KOPT-K1 (cell line): ENCODE measurements around the gene HIC1.
A peak's percentile ranks its signal among the peaks of the same experiment; 100 is the strongest.

ENCODE experiments used
- H3K27ac ChIP-seq: fragments of 200-600 bp; sonication (generic); 2 replicates; pipeline ENCODE4 v1.5.1; 2016; ENCODE audit warnings: antibody characterized with exemption, mild to moderate bottlenecking, low read depth, low read length; ENCODE audit not compliant: poor library complexity, severe bottlenecking
- H3K36me3 ChIP-seq: fragments of 200-600 bp; sonication (generic); 2 replicates; pipeline ENCODE4 v1.5.1; 2017; ENCODE audit warnings: antibody characterized with exemption, mild to moderate bottlenecking, low read length, moderate library complexity; ENCODE audit not compliant: insufficient read depth
- H3K9me3 ChIP-seq: fragments of 200-600 bp; sonication (generic); 2 replicates; pipeline ENCODE4 v1.5.1; 2017; ENCODE audit warnings: antibody characterized with exemption, low read length, mild to moderate bottlenecking; ENCODE audit not compliant: insufficient read depth, poor library complexity, severe bottlenecking

HIC1 gene

GRCh38 chr17:2060385-2060658, 5.4 kb downstream of the HIC1 start:
- Histone ChIP-seq H3K9me3 (no peaks in the 10 kb centered on the region), H3K36me3 (peaks cover 57% of the 10 kb centered on the region), H3K27ac (no peak overlapping the region)

DNA sequence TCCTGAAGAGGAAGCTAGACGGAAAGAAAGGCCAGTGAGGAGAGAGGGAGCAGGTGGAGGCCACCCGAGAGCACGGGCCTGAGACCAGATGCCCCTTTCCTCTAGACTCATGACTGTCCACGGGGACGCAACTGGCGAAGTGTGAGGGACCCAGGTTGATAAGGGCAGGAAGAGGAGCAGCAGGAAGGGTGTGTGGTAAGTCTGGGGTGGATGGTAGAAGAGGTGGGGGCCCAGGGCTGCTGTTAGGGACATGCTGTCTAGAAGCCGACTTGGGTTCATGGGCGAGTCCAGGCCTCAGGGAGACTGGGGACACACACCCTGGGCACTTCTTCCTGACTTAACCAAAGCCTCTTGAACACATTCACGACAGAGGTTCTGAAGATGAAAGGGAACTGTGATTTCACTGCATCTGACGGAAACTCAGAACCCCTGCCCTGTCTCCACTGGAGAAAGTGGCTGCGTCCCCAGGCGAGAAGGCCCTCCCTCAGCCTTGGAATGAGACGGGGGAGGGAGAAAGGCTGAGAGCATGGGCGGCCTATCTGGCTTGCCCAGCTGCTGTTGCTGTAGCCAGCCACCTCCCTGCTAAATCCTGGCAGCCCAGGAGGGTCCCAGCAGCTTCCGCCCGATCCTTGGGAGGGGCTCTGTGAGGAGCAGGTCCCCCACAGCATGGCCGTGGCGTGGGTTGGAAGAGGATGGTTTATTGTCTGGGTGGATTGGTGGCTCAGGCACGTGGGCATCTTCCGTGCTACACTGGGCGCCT, 6.0 kb downstream of the HIC1 start:
- Histone ChIP-seq H3K9me3 (no peaks in the 10 kb centered on the region), H3K27ac (no peak overlapping the region), H3K36me3 (peaks cover 62% of the 10 kb centered on the region)

DNA sequence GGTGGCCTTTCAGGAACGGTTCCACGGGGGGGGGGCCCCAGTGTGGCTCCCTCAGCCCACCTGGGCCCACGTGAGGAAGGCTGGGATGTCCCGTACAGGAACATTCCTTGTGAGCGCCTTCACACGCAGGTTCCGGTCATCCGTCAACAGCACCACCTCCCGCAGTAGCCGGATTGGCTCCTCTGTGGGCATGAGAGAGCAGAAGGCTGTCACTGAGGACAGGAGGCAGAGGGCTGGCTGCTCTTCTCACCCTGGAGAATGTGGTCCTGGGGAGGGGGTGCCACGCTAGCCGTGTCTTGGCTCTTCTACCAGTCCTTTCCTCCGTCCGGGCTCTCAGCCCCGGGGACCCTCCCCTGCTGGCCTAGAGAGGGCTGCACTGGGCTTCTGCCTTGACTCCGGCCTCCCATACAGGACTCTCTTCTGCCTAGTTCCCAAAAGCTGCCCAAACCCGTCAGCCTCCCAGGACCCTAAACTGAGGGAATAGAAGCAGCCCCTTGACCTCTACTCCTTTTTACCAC, 6.6 kb downstream of the HIC1 start:
- peaks cover 68% of the 10 kb centered on the region for H3K36me3 ChIP-seq
- no peak overlapping the region for H3K27ac ChIP-seq
- H3K9me3 ChIP-seq = no peaks in the 10 kb centered on the region

DNA sequence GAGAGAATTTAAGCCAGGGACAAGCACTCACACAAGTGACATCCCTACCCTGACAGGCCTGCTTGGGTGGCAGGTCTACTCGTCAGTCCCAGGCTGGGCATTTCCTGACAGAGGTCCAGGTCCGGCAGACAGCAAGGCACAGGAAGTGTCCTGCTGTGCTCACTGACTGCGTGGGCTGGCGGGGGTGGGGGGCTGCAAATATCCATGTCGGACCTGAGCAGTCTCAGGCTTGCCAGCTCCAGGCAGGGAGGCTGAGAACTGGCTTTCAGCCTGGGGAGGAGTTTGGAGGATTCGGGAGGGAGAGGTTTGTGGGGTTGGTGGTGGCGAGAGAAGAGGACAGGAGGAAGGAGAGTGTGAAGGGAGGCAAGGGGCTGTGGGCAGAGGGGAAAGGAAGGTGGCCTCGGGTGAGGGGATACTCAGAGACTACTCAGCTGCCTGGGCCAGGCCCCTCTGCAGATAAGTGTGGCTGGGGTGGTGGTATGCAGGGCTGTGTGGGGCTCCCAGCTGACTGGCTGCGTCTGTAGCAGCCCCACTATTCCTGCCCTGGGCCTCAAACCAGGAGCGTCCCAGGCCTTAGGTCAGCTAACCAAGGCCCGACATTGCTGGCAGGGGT, 7.8 kb downstream of the HIC1 start:
- no peaks in the 10 kb centered on the region for H3K9me3 ChIP-seq
- peaks cover 78% of the 10 kb centered on the region for H3K36me3 ChIP-seq
- no peak overlapping the region for H3K27ac ChIP-seq

GRCh38 chr17:2063261-2064146, 8.6 kb downstream of the HIC1 start:
- H3K36me3 ChIP-seq = peaks cover 78% of the 10 kb centered on the region
- no peaks in the 10 kb centered on the region for H3K9me3 ChIP-seq
- no peak overlapping the region for H3K27ac ChIP-seq

GRCh38 chr17:2064147-2064489, 9.2 kb downstream of the HIC1 start:
- Histone ChIP-seq H3K36me3 (peaks cover 78% of the 10 kb centered on the region), H3K27ac (no peak overlapping the region)

DNA sequence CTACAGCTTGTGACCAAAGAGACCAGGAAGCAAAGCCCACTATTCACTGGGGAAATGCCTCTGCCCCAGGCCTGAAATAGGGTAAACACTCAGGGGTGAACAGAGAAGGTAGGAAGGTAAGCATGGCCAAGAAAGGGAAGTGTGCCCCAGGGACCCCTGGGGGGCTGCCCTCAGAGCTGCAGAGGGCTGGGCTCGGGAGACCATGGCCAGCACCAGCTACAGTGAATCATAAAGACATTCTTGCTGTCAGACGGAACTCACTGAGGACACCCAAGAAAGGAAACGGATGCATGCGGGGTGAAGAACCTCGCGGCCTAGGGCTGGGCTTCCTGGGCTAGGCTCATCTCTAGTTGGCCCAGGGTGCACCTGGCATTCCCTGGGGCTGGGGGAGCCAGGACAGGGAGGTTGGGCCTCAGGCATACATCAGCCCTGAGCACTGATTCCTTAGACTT, 9.6 kb downstream of the HIC1 start:
- Histone ChIP-seq H3K9me3 (no peaks in the 10 kb centered on the region), H3K36me3 (peaks cover 78% of the 10 kb centered on the region), H3K27ac (no peak overlapping the region)

More at GRCh38 chr17:2064147-2064489, 9.2 kb downstream of the HIC1 start:
- H3K9me3 ChIP-seq = no peaks in the 10 kb centered on the region

DNA sequence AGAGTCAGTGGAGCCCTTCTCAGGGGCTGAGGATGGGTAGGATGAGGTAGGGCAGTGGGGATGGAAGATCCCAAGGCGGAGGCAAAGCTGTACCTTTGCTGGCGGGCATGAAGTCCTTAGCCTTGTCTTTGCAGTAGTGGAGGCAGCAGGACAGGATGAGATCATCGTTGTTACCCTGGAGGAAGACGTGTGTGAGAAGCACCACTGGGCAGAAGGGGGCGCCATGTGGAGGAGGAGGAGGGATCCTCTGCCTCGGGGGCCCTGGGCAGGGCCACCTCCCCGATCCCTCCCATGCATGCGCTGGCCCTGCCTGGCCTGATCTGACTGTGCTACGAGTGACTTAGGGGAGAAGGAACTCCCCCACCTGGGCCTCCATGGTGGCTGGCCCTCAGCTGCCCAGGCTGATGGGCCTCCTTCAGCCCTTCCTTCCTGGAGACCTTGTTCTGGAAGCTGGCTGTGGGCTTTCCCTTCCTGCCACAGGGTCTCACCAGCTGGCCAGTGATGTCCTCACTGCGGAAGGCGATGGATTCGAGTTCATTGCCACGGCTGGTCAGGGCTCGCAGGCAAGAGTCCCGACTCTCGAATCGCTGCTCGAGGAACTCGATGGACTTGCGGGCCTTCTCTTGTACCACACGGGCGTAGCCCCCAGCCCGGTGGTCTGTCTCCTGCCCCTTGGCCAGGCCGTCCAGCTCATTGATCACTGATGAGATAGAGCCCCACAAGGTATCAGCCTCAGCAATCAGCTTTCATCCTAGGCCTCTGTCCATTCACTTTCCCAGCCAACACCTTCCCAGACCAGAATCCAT, 10.3 kb downstream of the HIC1 start:
- H3K36me3 ChIP-seq = peaks cover 73% of the 10 kb centered on the region
- H3K27ac ChIP-seq = peak overlapping the region; percentile 93

DNA sequence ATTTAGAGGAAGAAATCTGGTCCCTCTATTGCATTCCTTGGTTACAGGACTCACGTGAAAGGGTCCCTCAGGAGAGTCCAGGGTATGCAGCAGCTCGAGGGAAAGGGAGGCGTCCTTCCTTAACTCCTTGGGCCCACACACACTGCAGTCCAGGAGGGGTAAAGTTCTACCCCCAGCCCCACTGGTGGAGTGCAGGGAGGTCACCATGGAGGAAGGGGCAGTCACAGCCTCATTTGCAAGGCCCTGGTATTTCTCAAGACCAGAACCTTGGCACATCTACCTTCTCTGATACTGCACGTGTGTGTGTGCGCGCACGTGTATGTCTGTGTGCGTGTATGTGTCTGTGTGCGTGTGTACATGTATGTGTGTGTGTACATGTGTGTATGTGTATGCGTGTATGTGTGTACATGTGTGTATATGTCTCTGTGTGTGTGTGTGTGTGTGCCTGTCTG, 11.1 kb downstream of the HIC1 start:
- Histone ChIP-seq H3K27ac (peak overlapping the region; percentile 93), H3K36me3 (peaks cover 70% of the 10 kb centered on the region), H3K9me3 (no peaks in the 10 kb centered on the region)

More for the DNA sequence above, 10.3 kb downstream of the HIC1 start:
- no peaks in the 10 kb centered on the region for H3K9me3 ChIP-seq

GRCh38 chr17:2067048-2067561, 12.2 kb downstream of the HIC1 start:
- no peaks in the 10 kb centered on the region for H3K9me3 ChIP-seq
- peak overlapping the region; percentile 93 for H3K27ac ChIP-seq
- peaks cover 70% of the 10 kb centered on the region for H3K36me3 ChIP-seq

DNA sequence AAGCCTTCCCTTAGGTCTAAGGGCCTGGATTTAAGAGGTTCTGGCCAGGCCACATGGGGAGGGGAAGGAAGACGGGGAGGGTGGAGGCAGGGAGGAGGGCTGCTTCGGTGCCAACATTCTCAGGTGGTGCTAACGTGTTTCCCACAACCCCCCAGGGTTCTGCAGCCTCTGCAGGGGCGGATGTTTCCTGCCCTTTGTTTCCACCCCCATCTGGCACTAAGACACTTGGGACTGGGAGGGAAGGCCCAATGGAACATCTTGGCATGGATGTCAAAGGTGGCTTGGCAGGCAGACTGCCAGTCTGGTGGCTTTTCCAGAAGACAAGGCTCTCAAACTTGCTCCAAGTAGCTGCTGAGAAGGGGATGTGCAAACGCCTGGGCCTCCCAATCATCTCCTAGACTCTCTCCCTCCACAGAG, 12.7 kb downstream of the HIC1 start:
- Histone ChIP-seq H3K9me3 (no peaks in the 10 kb centered on the region), H3K36me3 (peaks cover 70% of the 10 kb centered on the region), H3K27ac (peak overlapping the region; percentile 93)

GRCh38 chr17:2068031-2068518, 13.2 kb downstream of the HIC1 start:
- Histone ChIP-seq H3K27ac (peak overlapping the region; percentile 93), H3K9me3 (no peaks in the 10 kb centered on the region), H3K36me3 (peaks cover 69% of the 10 kb centered on the region)

DNA sequence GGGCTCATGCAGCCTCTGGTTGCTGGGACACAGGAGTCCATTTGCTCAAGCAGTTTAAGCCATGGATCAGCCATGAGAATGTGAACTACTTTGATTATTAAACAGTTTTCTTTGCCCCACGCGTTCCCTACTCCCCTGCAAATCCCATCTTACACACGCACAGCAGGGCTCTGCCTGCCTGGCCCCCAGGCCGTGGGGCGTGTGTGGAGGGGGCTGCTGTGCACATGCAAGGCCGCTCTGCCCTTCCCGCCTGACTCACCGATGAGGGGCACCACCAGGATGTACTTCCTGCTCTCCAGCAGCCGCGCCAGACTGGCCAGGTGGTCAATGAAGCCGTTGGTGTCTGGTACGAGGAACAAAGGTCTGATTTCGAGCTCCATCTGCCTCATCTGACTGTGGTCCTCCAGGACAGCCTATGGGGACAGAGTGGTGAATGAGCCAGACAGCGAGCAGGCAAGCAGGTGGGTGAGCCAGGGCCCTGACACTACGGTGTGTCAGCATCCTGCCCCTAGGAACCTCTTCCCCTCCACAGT, 13.7 kb downstream of the HIC1 start:
- H3K36me3 ChIP-seq = peaks cover 64% of the 10 kb centered on the region
- H3K9me3 ChIP-seq = no peaks in the 10 kb centered on the region
- peak overlapping the region; percentile 93 for H3K27ac ChIP-seq
